ENCODE results near the gene MYH9. TPM values are rescaled to one million over a fixed set of nuclear protein-coding genes. Genes with fewer than 3 reads are reported as not detected.
A peak's percentile ranks its signal among the peaks of the same experiment; 100 is the strongest.

MYH9 gene
- total and polyA plus RNA-seq, 2 experiments from 2014 or later: 58.4 to 233 TPM

DNA sequence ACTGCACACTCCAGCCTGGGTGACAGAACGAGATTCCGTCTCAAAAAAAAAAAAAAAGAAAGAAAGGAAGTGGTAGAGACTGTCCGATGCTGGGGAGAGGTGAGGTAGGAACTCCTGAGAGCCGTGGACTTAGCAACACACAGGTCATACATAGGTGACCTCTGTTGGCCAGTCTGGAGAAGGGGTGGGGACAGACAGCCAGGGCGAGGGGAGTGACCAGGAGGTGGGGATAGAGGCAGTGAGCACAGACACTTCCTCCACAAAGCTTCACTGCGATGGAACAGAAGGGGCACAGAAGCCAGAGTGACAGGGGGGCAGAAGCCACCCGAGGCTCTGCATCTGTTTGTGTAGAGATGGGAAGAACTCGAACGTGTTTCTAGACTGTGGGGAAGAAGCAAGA, 47.1 kb downstream of the MYH9 start:
- Histone ChIP-seq H3K4me1 (ENCODE audit: insufficient read depth) (peaks cover 23% of the 10 kb centered on the region), H3K4me2 (no peak overlapping the region), H2AFZ (no peak overlapping the region), H3K9me2 (ENCODE audit: insufficient read depth) (no peaks in the 10 kb centered on the region), H3K27ac (ENCODE audit: low read depth) (peak overlapping the region; percentile 59; the same call in 1 of the 2 replicates), H3K36me3 (ENCODE audit: insufficient read depth) (peaks cover 36% of the 10 kb centered on the region), H3K27me3 (ENCODE audit: insufficient read depth) (no peaks in the 10 kb centered on the region), H3F3A (replicated peaks; ENCODE audit: low read depth) (peaks cover 3% of the 10 kb centered on the region; the same call in 1 of the 2 replicates), H3K79me2 (replicated peaks; ENCODE audit: insufficient read depth) (peaks cover 86% of the 10 kb centered on the region), H4K20me1 (replicated peaks; ENCODE audit: insufficient read depth) (peaks cover 43% of the 10 kb centered on the region), H3K4me3 (no peak overlapping the region)
- TF ChIP-seq EZH2 (IDR thresholded peaks at IDR 0.05; ENCODE audit: low read depth, unreplicated experiment): no peak
- no peak for TF ChIP-seq EZH2phosphoT487 (IDR thresholded peaks at IDR 0.05; ENCODE audit: unreplicated experiment)
- TF ChIP-seq CTCF (conservative IDR thresholded peaks at IDR 0.05; ENCODE audit: low read depth in 2 of 2): peak in 1 of 2 experiments; percentile 25; a peak in 2 of 4 replicates
- no peak for TF ChIP-seq NANOG (IDR thresholded peaks at IDR 0.05; ENCODE audit: borderline replicate concordance)
- no peak for TF ChIP-seq POLR2AphosphoS5 (IDR thresholded peaks at IDR 0.05; ENCODE audit: low read depth)
- H3K4me1 Mint-ChIP-seq: peaks cover 47% of the 10 kb centered on the region
- H3K36me3 Mint-ChIP-seq (ENCODE audit: low read depth): peaks cover 72% of the 10 kb centered on the region
- no peak overlapping the region for H3K4me3 Mint-ChIP-seq
- peak overlapping the region; percentile 17 for H3K27ac Mint-ChIP-seq
- no peak for DNase-seq (ENCODE audit: low spot score)
- ATAC-seq: no peak; the same call in 2 of the 3 replicates
- H3K27me3 Mint-ChIP-seq (ENCODE audit: insufficient read depth, low read depth, poor library complexity): peaks cover 6% of the 10 kb centered on the region
- no peaks in the 10 kb centered on the region for H3K9me3 Mint-ChIP-seq

DNA sequence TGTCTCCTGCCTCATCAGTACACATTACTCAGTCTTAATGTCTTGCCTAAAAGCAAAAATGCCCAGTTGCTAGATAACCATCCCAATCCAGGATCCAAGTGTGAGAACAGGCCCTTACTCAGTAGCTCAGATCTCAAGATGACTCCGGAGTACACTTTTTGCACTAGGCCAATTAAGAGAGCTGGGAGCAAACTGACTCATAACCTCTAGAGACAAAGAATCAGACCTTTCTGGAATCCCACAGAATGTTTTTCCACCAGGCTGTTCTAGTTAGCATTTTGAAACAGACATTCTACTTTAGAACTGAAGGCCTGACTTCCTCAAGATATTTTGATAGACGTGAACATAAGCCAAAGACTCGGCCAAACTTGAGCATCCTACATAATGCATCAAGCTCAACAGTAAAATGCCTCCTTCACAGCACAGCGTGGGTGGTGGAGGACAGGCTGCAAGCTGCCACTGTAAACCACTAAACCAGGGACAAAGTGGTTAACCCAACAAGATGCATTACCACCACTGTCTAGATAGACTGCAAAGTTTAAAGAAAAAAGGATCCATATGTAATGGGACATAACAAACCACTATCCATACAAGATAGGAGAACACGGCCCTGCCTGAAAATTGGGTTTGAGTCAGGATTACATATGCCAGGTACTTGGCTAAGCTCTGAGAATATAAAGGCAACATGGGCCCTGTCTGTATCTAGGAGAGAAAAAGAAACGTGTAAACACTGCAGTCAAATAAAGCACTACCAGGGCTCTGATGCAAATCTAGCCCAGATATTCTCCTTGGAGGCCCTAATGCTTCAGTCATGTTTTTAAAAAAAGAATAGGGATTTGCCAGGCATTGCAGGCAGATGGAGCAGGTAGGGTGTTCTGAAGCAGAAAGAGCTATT, 48.3 kb downstream of the MYH9 start:
- ATAC-seq: no peak
- Mint-ChIP-seq H3K9me3 (no peaks in the 10 kb centered on the region), H3K36me3 (ENCODE audit: low read depth) (peaks cover 81% of the 10 kb centered on the region), H3K27me3 (ENCODE audit: insufficient read depth, low read depth, poor library complexity) (peaks cover 5% of the 10 kb centered on the region), H3K4me1 (peaks cover 56% of the 10 kb centered on the region), H3K4me3 (no peak overlapping the region), H3K27ac (no peak overlapping the region)
- Histone ChIP-seq H3K4me1 (ENCODE audit: insufficient read depth) (peaks cover 23% of the 10 kb centered on the region), H3K79me2 (replicated peaks; ENCODE audit: insufficient read depth) (peaks cover 86% of the 10 kb centered on the region), H3F3A (replicated peaks; ENCODE audit: low read depth) (peaks cover 3% of the 10 kb centered on the region; the same call in 1 of the 2 replicates), H3K27ac (ENCODE audit: low read depth) (0 out of 2 replicates have a peak overlapping the region, but pooled peaks have one; percentile 17), H3K36me3 (ENCODE audit: insufficient read depth) (peaks cover 36% of the 10 kb centered on the region), H3K27me3 (ENCODE audit: insufficient read depth) (no peaks in the 10 kb centered on the region), H2AFZ (no peak overlapping the region), H3K4me2 (no peak overlapping the region), H4K20me1 (replicated peaks; ENCODE audit: insufficient read depth) (peaks cover 49% of the 10 kb centered on the region), H3K4me3 (no peak overlapping the region), H3K9me2 (ENCODE audit: insufficient read depth) (no peaks in the 10 kb centered on the region)
- no peak for DNase-seq (ENCODE audit: low spot score)
- TF ChIP-seq ZNF331 (CRISPR knock-in tag; IDR thresholded peaks at IDR 0.05; ENCODE audit: low read depth) (no peak), ZNF462 (CRISPR knock-in tag; IDR thresholded peaks at IDR 0.05) (no peak), NANOG (IDR thresholded peaks at IDR 0.05; ENCODE audit: borderline replicate concordance) (no peak), EZH2phosphoT487 (IDR thresholded peaks at IDR 0.05; ENCODE audit: unreplicated experiment) (no peak), EZH2 (IDR thresholded peaks at IDR 0.05; ENCODE audit: low read depth, unreplicated experiment) (no peak), JUNB (IDR thresholded peaks at IDR 0.05; ENCODE audit: unreplicated experiment) (no peak), CTCF (conservative IDR thresholded peaks at IDR 0.05; ENCODE audit: low read depth in 2 of 2) (no peak)
